Coronary artery (tissue), 2 donors: Measurements from ENCODE around the gene TACC2.

Experiments used
- DNase-seq: peaks from one replicate; pipeline ENCODE4 v3.0.0-alpha.2; 2017; ENCODE audit warnings: low spot score
- H3K27ac ChIP-seq, 2 donors: fragments of 200-600 bp; sonication (generic); one replicate each; pipeline ENCODE4 v1.5.1; 2016 to 2019
- H3K4me3 ChIP-seq: fragments of 200-600 bp; sonication (generic); 2 replicates; pipeline ENCODE4 v1.5.1; 2016; ENCODE audit warnings: mild to moderate bottlenecking, moderate library complexity
- CTCF ChIP-seq: fragments of 200-600 bp; sonication (generic); IDR thresholded peaks from one replicate; pipeline ENCODE4 v1.5.1; 2019; ENCODE audit warnings: antibody characterized with exemption

Gene TACC2

GRCh38 chr10:122171302-122172075 is 182.5 kb downstream of the TACC2 start:
- Histone ChIP-seq H3K27ac (no peak overlapping the region), H3K4me3 (no peak overlapping the region)
- no peak for DNase-seq
- TF ChIP-seq CTCF, result no peak

DNA sequence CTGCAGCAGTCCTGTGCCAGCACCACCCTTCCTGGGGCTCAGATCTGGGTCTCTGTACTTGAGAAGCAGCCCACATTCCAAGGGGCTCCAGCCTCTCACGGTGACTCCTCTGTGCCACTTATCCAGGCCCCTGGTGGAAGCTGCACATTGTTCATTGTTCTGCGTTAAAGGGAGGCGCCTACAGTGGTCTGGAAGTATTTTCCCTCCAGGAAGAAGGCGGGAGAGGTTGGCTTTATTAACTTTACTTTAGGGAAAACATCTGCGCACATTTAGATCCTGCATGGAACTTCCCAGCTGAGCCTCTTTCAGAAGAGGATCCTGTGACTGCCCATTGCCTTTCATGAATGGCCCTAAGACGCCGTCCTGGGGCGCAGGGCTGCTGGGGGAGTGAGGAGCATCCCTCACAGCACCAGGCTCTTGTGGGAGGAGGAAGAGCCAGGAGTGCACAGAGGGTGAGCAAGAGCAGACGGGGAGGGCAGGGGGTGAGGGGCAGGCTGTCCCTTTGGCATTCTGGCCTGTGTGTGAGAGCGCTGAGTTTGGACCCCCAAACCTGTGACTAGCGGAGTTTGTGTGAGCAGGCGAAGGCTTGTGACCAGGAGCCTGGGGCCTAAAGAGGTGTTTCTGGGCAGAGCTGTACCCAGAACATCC is 183.5 kb downstream of the TACC2 start:
- DNase-seq, result no peak
- no peak for TF ChIP-seq CTCF

DNA sequence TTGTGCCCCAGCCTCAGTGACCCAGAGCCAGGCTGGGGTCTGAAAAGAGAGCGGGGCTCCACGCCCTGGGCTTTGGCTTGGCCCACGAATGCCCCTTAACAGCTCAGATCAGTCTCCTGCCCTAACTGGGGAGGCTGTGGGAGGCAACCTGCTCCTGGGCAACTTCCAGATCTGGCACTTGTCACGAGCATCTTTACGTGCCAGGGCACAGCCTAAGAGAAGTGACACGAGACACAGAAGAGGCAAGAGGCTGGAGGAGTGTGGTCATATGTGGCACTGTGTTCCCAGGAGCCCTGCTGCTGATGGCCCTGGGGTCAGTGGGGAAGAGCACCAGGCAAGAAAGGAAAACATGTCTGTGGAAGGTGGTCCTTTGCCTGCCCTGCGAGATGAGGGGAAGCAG is 184.4 kb downstream of the TACC2 start:
- no peak for DNase-seq
- H3K27ac ChIP-seq, result no peak overlapping the region
- no peak for TF ChIP-seq CTCF

More for the DNA sequence above, 183.5 kb downstream of the TACC2 start:
- H3K27ac ChIP-seq, result no peak overlapping the region
- H3K4me3 ChIP-seq, result no peak overlapping the region

GRCh38 chr10:122173766-122174435 is 184.9 kb downstream of the TACC2 start:
- no peak for DNase-seq
- no peak overlapping the region for H3K4me3 ChIP-seq
- TF ChIP-seq CTCF, result no peak
- no peak overlapping the region for H3K27ac ChIP-seq

More for the DNA sequence above, 184.4 kb downstream of the TACC2 start:
- no peak overlapping the region for H3K4me3 ChIP-seq

DNA sequence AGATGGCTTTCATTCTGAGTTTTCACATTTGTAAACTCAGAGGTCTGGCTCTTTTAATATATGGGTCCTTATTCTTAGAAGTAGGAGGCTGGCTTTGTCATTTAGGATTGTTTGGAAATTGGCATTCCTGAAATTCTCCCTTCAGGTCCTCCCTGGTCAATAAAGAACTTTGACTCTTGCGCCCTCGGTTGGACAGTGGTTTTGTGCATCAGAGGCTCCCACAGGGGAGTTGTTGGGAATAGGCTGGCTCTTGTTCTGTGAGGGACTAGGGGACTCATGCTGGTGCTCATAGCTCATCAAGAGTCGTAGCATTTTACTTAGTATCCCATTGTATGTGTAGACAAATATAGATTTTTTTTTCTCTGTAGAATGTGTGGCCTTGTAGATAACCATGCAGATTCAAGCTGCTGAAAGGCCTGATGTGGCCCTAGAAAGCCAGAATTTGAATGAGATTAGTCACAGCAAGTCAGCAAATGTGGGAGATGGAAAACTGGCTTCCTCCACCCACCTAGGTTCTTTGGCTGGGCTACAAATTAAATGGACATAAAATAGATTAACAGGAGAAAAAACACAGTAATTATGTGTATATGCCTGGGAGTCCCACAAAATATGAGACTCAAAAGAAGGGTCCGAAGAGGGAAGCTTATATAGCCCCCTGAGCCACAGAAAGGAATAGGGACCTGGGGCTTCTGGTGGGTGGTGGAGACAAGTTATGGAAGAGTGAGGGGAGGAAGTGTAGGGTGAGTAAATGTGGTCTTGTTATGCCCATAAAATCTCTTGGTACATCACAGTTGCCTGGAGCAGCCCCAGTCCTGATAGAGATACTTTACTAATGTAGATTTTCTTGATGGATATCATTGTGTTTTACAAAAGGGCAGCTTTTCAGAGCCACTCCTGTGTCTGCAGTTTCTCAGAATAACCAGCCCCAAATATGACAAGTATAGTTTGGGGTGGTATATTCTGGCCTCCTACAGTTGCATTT is 187.6 kb downstream of the TACC2 start:
- Histone ChIP-seq H3K27ac (no peak overlapping the region), H3K4me3 (no peak overlapping the region)
- DNase-seq, result no peak
- no peak for TF ChIP-seq CTCF

- H3K27ac ChIP-seq, result no peak overlapping the region
- TF ChIP-seq CTCF, result no peak
- H3K4me3 ChIP-seq, result no peak overlapping the region
- no peak for DNase-seq
Observed at GRCh38 chr10:122178655-122179054, 189.7 kb downstream of the TACC2 start.
